WTC11 (cell line): ENCODE measurements around the gene FAM50B. TPM values are rescaled to one million over a fixed set of nuclear protein-coding genes. Genes with fewer than 3 reads are reported as not detected.

Experiments
- ATAC-seq: fragments of 200-7000 bp; cut with Tn5 transposase; 2 replicates; pipeline ENCODE4 v1.10.0; 2021; ENCODE audit warnings: mild to moderate bottlenecking, moderate library complexity
- CTCF ChIA-PET: fragments of 300-600 bp; sonication (Branson Sonifier 250); formaldehyde crosslinking; loops from one replicate; lab custom pipeline; 2021; ENCODE audit warnings: antibody characterized with exemption; lab: Charles Lee
- POLR2A ChIA-PET: fragments of 350-600 bp; sonication (Branson Sonifier 250); formaldehyde crosslinking; loops from one replicate; lab custom pipeline; 2021; ENCODE audit warnings: antibody characterized with exemption; lab: Charles Lee
- DNase-seq: peaks from one replicate; pipeline ENCODE4 v3.0.0; 2021; ENCODE audit warnings: low spot score
- H3K27ac Mint-ChIP-seq: 2 replicates; pipeline ENCODE4 v1.8.0; 2021; ENCODE audit warnings: mixed read lengths
- H3K27me3 Mint-ChIP-seq: 2 replicates; pipeline ENCODE4 v1.8.0; 2021; ENCODE audit warnings: low read depth, mild to moderate bottlenecking, moderate library complexity, mixed read lengths
- H3K36me3 Mint-ChIP-seq: 2 replicates; pipeline ENCODE4 v1.8.0; 2021; ENCODE audit warnings: mixed read lengths
- H3K4me1 Mint-ChIP-seq: 2 replicates; pipeline ENCODE4 v1.8.0; 2022; ENCODE audit warnings: mixed read lengths
- H3K4me3 Mint-ChIP-seq: 2 replicates; pipeline ENCODE4 v1.8.0; 2021; ENCODE audit warnings: mild to moderate bottlenecking, moderate library complexity, mixed read lengths
- H3K9me3 Mint-ChIP-seq: 2 replicates; pipeline ENCODE4 v1.8.0; 2021; ENCODE audit warnings: mixed read lengths
- CREM ChIP-seq: sonication (generic); formaldehyde crosslinking; IDR thresholded peaks from 2 replicates; pipeline ENCODE4 v1.8.1; 2022; ENCODE audit warnings: mild to moderate bottlenecking, missing genetic modification reagents, moderate library complexity
- GRHL2 ChIP-seq: fragments of 250-450 bp; sonication (Bioruptor Pico); IDR thresholded peaks from 2 replicates; pipeline ENCODE4 v1.8.0; 2022; ENCODE audit warnings: mild to moderate bottlenecking, moderate library complexity; ENCODE audit not compliant: insufficient replicate concordance, severe bottlenecking
- IRF2 ChIP-seq: sonication (generic); formaldehyde crosslinking; IDR thresholded peaks from 2 replicates; pipeline ENCODE4 v1.8.0; 2022; ENCODE audit warnings: low read depth, missing genetic modification reagents, borderline replicate concordance
- NFE2L1 ChIP-seq: sonication (generic); formaldehyde crosslinking; IDR thresholded peaks from 2 replicates; pipeline ENCODE4 v1.8.1; 2023; ENCODE audit warnings: missing genetic modification reagents
- NFYB ChIP-seq: sonication (generic); formaldehyde crosslinking; conservative IDR thresholded peaks from 2 replicates; pipeline ENCODE4 v1.8.0; 2022; ENCODE audit warnings: low read depth, missing genetic modification reagents
- NR2C2 ChIP-seq: sonication (generic); formaldehyde crosslinking; IDR thresholded peaks from 2 replicates; pipeline ENCODE4 v1.8.0; 2022; ENCODE audit warnings: mild to moderate bottlenecking, missing genetic modification reagents
- PRDM15 ChIP-seq: sonication (generic); formaldehyde crosslinking; IDR thresholded peaks from 2 replicates; pipeline ENCODE4 v1.8.0; 2022; ENCODE audit warnings: missing genetic modification reagents
- SMAD3 ChIP-seq: sonication (generic); formaldehyde crosslinking; IDR thresholded peaks from 2 replicates; pipeline ENCODE4 v1.8.0; 2022; ENCODE audit warnings: missing genetic modification reagents, mild to moderate bottlenecking, borderline replicate concordance
- TCF7 ChIP-seq: sonication (generic); formaldehyde crosslinking; IDR thresholded peaks from 2 replicates; pipeline ENCODE4 v1.8.0; 2022; ENCODE audit warnings: mild to moderate bottlenecking, low read depth, missing genetic modification reagents, moderate library complexity
- ZNF219 ChIP-seq: sonication (generic); formaldehyde crosslinking; IDR thresholded peaks from 2 replicates; pipeline ENCODE4 v1.8.0; 2023; ENCODE audit warnings: missing genetic modification reagents, mild to moderate bottlenecking, borderline replicate concordance
- ZNF232 ChIP-seq: sonication (generic); formaldehyde crosslinking; IDR thresholded peaks from 2 replicates; pipeline ENCODE4 v1.8.0; 2022; ENCODE audit warnings: mild to moderate bottlenecking, missing genetic modification reagents
- ZNF263 ChIP-seq: sonication (generic); formaldehyde crosslinking; IDR thresholded peaks from 2 replicates; pipeline ENCODE4 v1.8.1; 2022; ENCODE audit warnings: low read depth, mild to moderate bottlenecking, moderate library complexity, missing genetic modification reagents
- total RNA-seq: library from RNA; stranded (reverse); gene quantifications from 3 replicates; pipeline ENCODE4 v1.2.3, GENCODE V29; 2021
- TF ChIP-seq, protein P1 (sequence below): sonication (generic); formaldehyde crosslinking; IDR thresholded peaks from 2 replicates; pipeline ENCODE4 v1.8.1; 2023; ENCODE audit warnings: mild to moderate bottlenecking, missing genetic modification reagents, moderate library complexity
- TF ChIP-seq, protein P2 (sequence below): fragments of 250-450 bp; sonication (Bioruptor Pico); IDR thresholded peaks from 2 replicates; pipeline ENCODE4 v1.9.0; 2021; ENCODE audit warnings: moderate library complexity, mild to moderate bottlenecking, inconsistent platforms, borderline replicate concordance
- TF ChIP-seq, protein P3 (sequence below): fragments of 250-450 bp; sonication (Bioruptor Pico); IDR thresholded peaks from 2 replicates; pipeline ENCODE4 v1.9.0; 2021; ENCODE audit warnings: mild to moderate bottlenecking

FAM50B gene
- total RNA-seq, 1 experiment from 2014 or later, result 2.1 TPM

DNA sequence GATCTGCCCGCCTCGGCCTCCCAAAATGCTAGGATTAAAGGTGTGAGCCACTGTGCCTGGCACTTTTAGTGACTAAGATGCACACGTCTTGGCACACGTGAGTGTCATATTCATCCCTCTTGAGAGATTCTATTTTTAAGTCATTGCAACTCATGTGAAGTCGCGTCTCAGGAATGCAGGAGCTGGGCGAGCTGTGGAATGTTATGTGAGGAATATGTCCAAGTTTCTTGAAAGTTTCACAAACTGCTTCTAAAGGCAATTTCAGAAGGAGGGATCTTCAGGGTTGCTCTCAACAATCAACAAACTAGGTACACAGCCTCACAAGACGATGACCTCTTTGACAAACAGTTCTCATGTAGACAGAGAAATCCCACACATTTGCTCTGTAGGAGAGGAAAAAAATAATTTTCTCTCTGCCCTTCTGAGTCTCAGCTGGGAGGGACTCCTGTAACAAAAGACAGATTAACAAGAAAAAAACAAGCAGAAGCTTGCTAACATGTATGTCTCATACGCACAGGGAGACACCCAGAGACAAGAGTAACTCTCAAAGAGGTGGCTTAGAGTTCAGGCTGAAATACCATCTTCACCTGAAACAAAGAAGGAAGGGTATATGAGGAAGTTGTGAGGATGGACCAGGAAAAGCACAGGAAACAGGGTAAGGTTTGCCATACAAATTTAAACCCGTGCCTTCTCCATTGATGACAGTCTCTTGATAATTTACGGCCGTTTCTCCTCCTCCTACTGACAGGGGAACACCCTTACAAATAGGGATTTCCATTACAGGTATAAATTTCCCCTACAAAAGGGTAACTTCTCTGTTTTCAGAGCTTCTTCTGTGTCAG lies 45.3 kb upstream of the FAM50B start:
- H3K4me3 Mint-ChIP-seq, result no peak overlapping the region
- no peaks in the 10 kb centered on the region for H3K36me3 Mint-ChIP-seq
- DNase-seq (no peak), ATAC-seq (no peak)
- H3K27ac Mint-ChIP-seq, result no peak overlapping the region
- peaks cover 14% of the 10 kb centered on the region for H3K4me1 Mint-ChIP-seq
- no peaks in the 10 kb centered on the region for H3K9me3 Mint-ChIP-seq
- POLR2A ChIA-PET, result no interaction called here
- CTCF ChIA-PET, result interaction anchor here (1.0 to 1.2 kb wide), 2 partner anchors 45 kb away, joined by 4 to 5 read pairs; partner anchors contain the start of gene FAM50B
- TF ChIP-seq TCF7 (CRISPR knock-in tag), result no peak
- no peak for TF ChIP-seq ZNF232 (CRISPR knock-in tag)
- no peak for TF ChIP-seq ZNF219
- peaks cover 6% of the 10 kb centered on the region for H3K27me3 Mint-ChIP-seq

DNA sequence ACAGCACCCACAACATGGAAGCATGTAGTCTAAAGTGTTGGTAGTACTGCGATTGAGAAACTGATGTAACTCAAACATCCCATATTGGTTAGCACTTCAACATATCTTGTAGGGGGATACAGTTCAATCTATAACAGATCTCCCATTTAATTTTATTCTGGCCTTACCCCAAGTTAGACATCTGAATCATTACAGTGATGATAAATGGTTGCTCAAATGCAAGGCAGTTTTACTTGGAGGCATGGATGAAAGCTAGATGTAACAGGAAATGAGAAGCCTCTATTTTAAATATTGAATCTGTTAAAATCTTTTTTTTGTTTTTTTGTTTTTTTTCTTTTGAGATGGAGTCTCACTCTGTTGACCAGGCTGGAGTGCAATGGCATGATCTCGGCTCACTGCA lies 44.2 kb upstream of the FAM50B start:
- no peak overlapping the region for H3K27ac Mint-ChIP-seq
- ATAC-seq (no peak), DNase-seq (no peak)

More for the DNA sequence above, 44.2 kb upstream of the FAM50B start:
- POLR2A ChIA-PET, result no interaction called here
- H3K27me3 Mint-ChIP-seq, result peaks cover 3% of the 10 kb centered on the region
- CTCF ChIA-PET, result interaction anchor here (0.8 kb wide), 1 partner anchor 128 kb away, joined by 4 read pairs; no protein-coding TSS in a partner anchor
- no peaks in the 10 kb centered on the region for H3K36me3 Mint-ChIP-seq
- no peak overlapping the region for H3K4me3 Mint-ChIP-seq
- no peaks in the 10 kb centered on the region for H3K9me3 Mint-ChIP-seq
- H3K4me1 Mint-ChIP-seq, result peaks cover 7% of the 10 kb centered on the region
- TF ChIP-seq NFE2L1 (CRISPR knock-in tag) (no peak), GRHL2 (CRISPR knock-in tag) (no peak), NR2C2 (CRISPR knock-in tag) (no peak), ZNF219 (no peak), SMAD3 (CRISPR knock-in tag) (no peak), NFYB (CRISPR knock-in tag) (no peak), CREM (no peak), ZNF263 (CRISPR knock-in tag) (no peak), TCF7 (CRISPR knock-in tag) (no peak), PRDM15 (no peak), IRF2 (CRISPR knock-in tag) (no peak)
- TF ChIP-seq, protein P1, sequence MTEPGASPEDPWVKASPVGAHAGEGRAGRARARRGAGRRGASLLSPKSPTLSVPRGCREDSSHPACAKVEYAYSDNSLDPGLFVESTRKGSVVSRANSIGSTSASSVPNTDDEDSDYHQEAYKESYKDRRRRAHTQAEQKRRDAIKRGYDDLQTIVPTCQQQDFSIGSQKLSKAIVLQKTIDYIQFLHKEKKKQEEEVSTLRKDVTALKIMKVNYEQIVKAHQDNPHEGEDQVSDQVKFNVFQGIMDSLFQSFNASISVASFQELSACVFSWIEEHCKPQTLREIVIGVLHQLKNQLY (CRISPR knock-in tag), result no peak
- TF ChIP-seq, protein P2, sequence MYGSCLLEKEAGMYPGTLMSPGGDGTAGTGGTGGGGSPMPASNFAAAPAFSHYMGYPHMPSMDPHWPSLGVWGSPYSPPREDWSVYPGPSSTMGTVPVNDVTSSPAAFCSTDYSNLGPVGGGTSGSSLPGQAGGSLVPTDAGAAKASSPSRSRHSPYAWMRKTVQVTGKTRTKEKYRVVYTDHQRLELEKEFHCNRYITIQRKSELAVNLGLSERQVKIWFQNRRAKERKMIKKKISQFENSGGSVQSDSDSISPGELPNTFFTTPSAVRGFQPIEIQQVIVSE (CRISPR knock-in tag), result no peak
- TF ChIP-seq, protein P3, sequence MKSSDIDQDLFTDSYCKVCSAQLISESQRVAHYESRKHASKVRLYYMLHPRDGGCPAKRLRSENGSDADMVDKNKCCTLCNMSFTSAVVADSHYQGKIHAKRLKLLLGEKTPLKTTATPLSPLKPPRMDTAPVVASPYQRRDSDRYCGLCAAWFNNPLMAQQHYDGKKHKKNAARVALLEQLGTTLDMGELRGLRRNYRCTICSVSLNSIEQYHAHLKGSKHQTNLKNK (CRISPR knock-in tag), result no peak
